K562 (cell line): Measurements from ENCODE around the gene ZC3H10. TPM values are rescaled to one million over a fixed set of nuclear protein-coding genes. Genes with fewer than 3 reads are reported as not detected.

ENCODE experiments used
- ATAC-seq: fragments of 200-7000 bp; cut with Tn5 transposase; 3 replicates; pipeline ENCODE4 v1.9.1; 2020; ENCODE audit warnings: moderate library complexity
- BruUV-seq: library from RNA; stranded (reverse); fragments of 400-500 nt; replicated peaks from 2 replicates; lab custom pipeline; 2021; lab: Mats Ljungman, UMichigan
- CTCF ChIA-PET: fragments of 300-600 bp; formaldehyde crosslinking; extraction: SDS; loops from one replicate; lab custom pipeline; 2021; ENCODE audit warnings: low intra/inter-chr PET ratio; lab: Yijun Ruan, JAX
- POLR2A ChIA-PET: fragments of 300-600, 350-650 bp; sonication (Branson Sonifier 250); formaldehyde crosslinking; extraction: SDS; loops from one replicate; lab custom pipeline; 2021; ENCODE audit warnings: antibody characterized with exemption, inconsistent platforms; lab: Yijun Ruan, JAX
- DNase-seq, 4 experiments: peaks; one replicate each; pipeline versions ENCODE4 v3.0.0 to v3.0.0-alpha.2; 2011 to 2018; ENCODE audit warnings: low spot score in 3 of 4, mixed read lengths in 3 of 4; ENCODE audit errors: extremely low read depth in 1 of 4
- FAIRE-seq: peaks from 2 replicates; lab custom pipeline; 2011; peaks lifted over from hg19 to GRCh38; lab: Jason Lieb, UNC
- H2AFZ ChIP-seq: 2 replicates; pipeline ENCODE4 v1.6.0; 2011; ENCODE audit warnings: low read depth, low read length, control low read depth, inconsistent platforms
- H3K27ac ChIP-seq: fragments of 200-600 bp; 3 replicates; pipeline ENCODE4 v1.8.0; 2011; ENCODE audit warnings: low read depth, mild to moderate bottlenecking, control low read depth, inconsistent platforms, low read length, moderate library complexity, mixed read lengths; ENCODE audit errors: extremely low read depth
- H3K27me3 ChIP-seq, 2 experiments: fragments of 300-600 bp in 1 of 2; 2 replicates in 1 of 2; 3 replicates in 1 of 2; pipeline versions ENCODE4 v1.6.0 to v1.8.0; 2011; ENCODE audit warnings: inconsistent platforms in 2 of 2, low read length in 2 of 2, mild to moderate bottlenecking in 1 of 2, mixed read lengths in 1 of 2, moderate library complexity in 1 of 2; ENCODE audit not compliant: control insufficient read depth in 2 of 2, insufficient read depth in 2 of 2
- H3K36me3 ChIP-seq: fragments of 300-600 bp; 3 replicates; pipeline ENCODE4 v1.8.0; 2011; ENCODE audit warnings: mild to moderate bottlenecking, low read length, inconsistent platforms; ENCODE audit not compliant: control insufficient read depth, insufficient read depth
- H3K4me1 ChIP-seq, 2 experiments: fragments of 200-600 bp in 1 of 2; replicated peaks in 1 of 2; 2 replicates in 1 of 2; 3 replicates in 1 of 2; pipeline versions ENCODE4 v1.5.1 to v1.8.0; 2011; ENCODE audit warnings: inconsistent platforms in 2 of 2, low read length in 2 of 2, mild to moderate bottlenecking in 1 of 2, mixed read lengths in 1 of 2, moderate library complexity in 1 of 2; ENCODE audit not compliant: control insufficient read depth in 2 of 2, insufficient read depth in 2 of 2
- H3K4me2 ChIP-seq: 2 replicates; pipeline ENCODE4 v1.6.1; 2011; ENCODE audit warnings: low read length, control low read depth, inconsistent platforms, mixed read lengths; ENCODE audit not compliant: insufficient read depth
- H3K4me3 ChIP-seq: fragments of 200-600 bp; sonication (generic), shearing (Covaris generic); 2 replicates; pipeline ENCODE4 v1.5.1; 2016; ENCODE audit warnings: control low read depth, inconsistent platforms
- H3K79me2 ChIP-seq: fragments of 200-600 bp; 3 replicates; pipeline ENCODE4 v1.8.0; 2011; ENCODE audit warnings: low read length, inconsistent platforms; ENCODE audit not compliant: control insufficient read depth, insufficient read depth
- H3K9ac ChIP-seq, 2 experiments: 2 replicates each; pipeline versions ENCODE4 v1.6.0 to v1.6.1; 2011; ENCODE audit warnings: low read depth in 2 of 2, low read length in 2 of 2, control low read depth in 1 of 2, inconsistent platforms in 1 of 2, mild to moderate bottlenecking in 1 of 2, mixed read lengths in 1 of 2; ENCODE audit not compliant: insufficient read depth in 1 of 2
- H3K9me1 ChIP-seq: one replicate; pipeline ENCODE4 v1.6.0; 2011; ENCODE audit warnings: inconsistent platforms, mild to moderate bottlenecking, low read length, moderate library complexity; ENCODE audit not compliant: control insufficient read depth, insufficient read depth
- H3K9me3 ChIP-seq: replicated peaks from 2 replicates; pipeline ENCODE4 v1.5.1; 2011; ENCODE audit warnings: low read depth, low read length, inconsistent platforms; ENCODE audit not compliant: control insufficient read depth, insufficient read depth
- H4K20me1 ChIP-seq: replicated peaks from 2 replicates; pipeline ENCODE4 v1.6.1; 2011; ENCODE audit warnings: low read length, inconsistent platforms, mixed read lengths; ENCODE audit not compliant: control insufficient read depth, insufficient read depth
- ESRRB ChIP-seq: fragments of 250-450 bp; sonication (Bioruptor Pico); IDR thresholded peaks from 2 replicates; pipeline ENCODE4 v1.5.0; 2020; ENCODE audit warnings: mild to moderate bottlenecking, moderate library complexity, borderline replicate concordance
- KDM5B ChIP-seq: fragments of 200-600 bp; sonication (generic); IDR thresholded peaks from 2 replicates; pipeline ENCODE4 v1.6.1; 2012; ENCODE audit warnings: low read depth, mild to moderate bottlenecking, moderate library complexity, low read length, control low read depth, inconsistent platforms; ENCODE audit not compliant: insufficient replicate concordance
- TEAD4 ChIP-seq, 2 experiments: sonication (generic) in 1 of 2; formaldehyde crosslinking in 1 of 2; IDR thresholded peaks; 2 replicates each; pipeline versions ENCODE4 v1.6.1 to v1.8.0; 2012 to 2022; ENCODE audit warnings: borderline replicate concordance in 1 of 2, inconsistent platforms in 1 of 2, low read length in 1 of 2, mild to moderate bottlenecking in 1 of 2, missing genetic modification reagents in 1 of 2
- ZNF24 ChIP-seq: fragments of 450-650 bp; IDR thresholded peaks from 2 replicates; pipeline ENCODE4 v1.6.1; 2016
- WGBS: fragments of 100-300 bp; shearing (Covaris generic); methylation state at CpG from one replicate; pipeline ENCODE4 v1.1.6; 2016; ENCODE audit warnings: low coverage, mixed read lengths; ENCODE audit not compliant: insufficient coverage; ENCODE audit errors: missing lambda C conversion rate; 5-methylcytosine and 5-hydroxymethylcytosine counted together
- in situ Hi-C: fragments of 300-500 bp; cut with MboI; formaldehyde crosslinking; loops from 4 replicates; pipeline ENCODE4 v1.15.0; 2018; ENCODE audit warnings: inconsistent platforms, mixed read lengths
- intact Hi-C: fragments of 100-400 bp; cut with micrococcal nuclease; formaldehyde crosslinking; loops from 2 replicates; pipeline ENCODE4 v1.14.2; 2022
- polyA plus RNA-seq, 8 experiments: library from polyadenylated mRNA; depleted of rRNA in 4 of 8; stranded (reverse) in 5 of 8; unstranded in 3 of 8; fragments of >200 nt; fragmentation: Nextera tagmentation in 2 of 8; fragmentation: Illumina TruSeq in 1 of 8; extraction: Ambion mirVana in 2 of 8; extraction: Trizol in 1 of 8; gene quantifications; 2 replicates each; pipeline versions ENCODE4 v1.2.1 to v1.2.3, GENCODE V29; 2011 to 2014; ENCODE audit warnings: inconsistent platforms in 1 of 8, missing spikeins in 1 of 8
- total RNA-seq, 7 experiments: library from RNA; depleted of rRNA in 6 of 7; stranded (reverse); fragments of >200 nt in 6 of 7; fragmentation: Illumina TruSeq in 2 of 7; extraction: Trizol in 2 of 7; gene quantifications; 2 replicates each; pipeline versions ENCODE4 v1.2.1 to v1.2.3, GENCODE V29; 2011 to 2021; ENCODE audit warnings: low replicate concordance in 1 of 7

Gene ZC3H10
- total and polyA plus RNA-seq, 9 of the 15 experiments (the other 6 are each of a cell fraction or from before 2014, with no cell fraction given), result 0.31 to 4.1 (median 1.6) TPM

GRCh38 chr12:56153678-56154065 is 35.6 kb downstream of the ZC3H10 start:
- DNase-seq, result no peak
- no peak for FAIRE-seq
- in situ Hi-C loops (no loop called here), intact Hi-C loops (no loop called here)
- Histone ChIP-seq H3K4me1 (peaks cover 38 to 45% of the 10 kb centered on the region in 2 experiments; a peak in 4 of 5 replicates), H3K36me3 (peaks cover 24% of the 10 kb centered on the region; the same call in 2 of the 3 replicates), H3K9me3 (no peaks in the 10 kb centered on the region), H4K20me1 (no peaks in the 10 kb centered on the region), H3K4me3 (peak overlapping the region; percentile 55; the same call in 1 of the 2 replicates), H3K9me1 (no peaks in the 10 kb centered on the region), H3K4me2 (peak overlapping the region; percentile 91), H2AFZ (no peak overlapping the region), H3K9ac (peak overlapping the region; percentile 88 to 91), H3K27ac (peak overlapping the region; percentile 96), H3K79me2 (peaks cover 38% of the 10 kb centered on the region), H3K27me3 (no peaks in the 10 kb centered on the region)
- 54% methylated on average over 5 of the region's 5 CpGs for WGBS
- no peak for TF ChIP-seq TEAD4 (IDR thresholded peaks at IDR 0.05; ENCODE audit: low read length)
- 0 out of 2 replicates have a peak, but pooled peaks have one; percentile 4 for TF ChIP-seq TEAD4 (CRISPR knock-in tag; IDR thresholded peaks at IDR 0.05; ENCODE audit: borderline replicate concordance)
- no peak for TF ChIP-seq ZNF24
- POLR2A ChIA-PET, result interaction anchor here (0.6 to 3.2 kb wide), 6 partner anchors 9 to 36 kb away, joined by 3 to 16 read pairs (median 6); partner anchors contain the start of gene ZC3H10
- no TSS peak for BruUV-seq
- ATAC-seq, result no peak
- CTCF ChIA-PET, result no interaction called here

- H3K79me2 ChIP-seq, result peaks cover 45% of the 10 kb centered on the region
- H4K20me1 ChIP-seq, result peaks cover 4% of the 10 kb centered on the region; the same call in 1 of the 2 replicates
- in situ Hi-C loops, result no loop called here
- H3K4me1 ChIP-seq, result peaks cover 39 to 45% of the 10 kb centered on the region in 2 experiments; a peak in 4 of 5 replicates
- no peaks in the 10 kb centered on the region for H3K27me3 ChIP-seq
- DNase-seq, result peak in 1 of 4 experiments; percentile 61
- no peak for FAIRE-seq
- CTCF ChIA-PET, result no interaction called here
- BruUV-seq, result no TSS peak
- H3K9me3 ChIP-seq, result no peaks in the 10 kb centered on the region
- TF ChIP-seq ESRRB (CRISPR knock-in tag) (no peak), KDM5B (peak; percentile 25)
- TF ChIP-seq, all 486 proteins: peak for 1
- no peak for ATAC-seq
- intact Hi-C loops, result no loop called here
- H2AFZ ChIP-seq, result no peak overlapping the region
- H3K4me3 ChIP-seq, result no peak overlapping the region
- POLR2A ChIA-PET, result interaction anchor here (0.6 to 3.2 kb wide), 9 partner anchors 9 to 36 kb away, joined by 3 to 16 read pairs (median 4); partner anchors contain the start of genes SMARCC2 and ZC3H10
- H3K4me2 ChIP-seq, result peak overlapping the region; percentile 91; the same call in 1 of the 2 replicates
- 80% methylated on average over 1 of the region's 1 CpG for WGBS
- H3K9ac ChIP-seq, result peak overlapping the region; percentile 45 to 91; a peak in 2 of 4 replicates
- H3K36me3 ChIP-seq, result peaks cover 27% of the 10 kb centered on the region; the same call in 2 of the 3 replicates
- peak overlapping the region; percentile 42 for H3K27ac ChIP-seq
- H3K9me1 ChIP-seq, result no peaks in the 10 kb centered on the region
Measured at GRCh38 chr12:56154246-56154771, 36.2 kb downstream of the ZC3H10 start.
